GM18951 (cell line): ENCODE data around the gene AHRR.
"Not testable (repeated sequence)": the region's sequence is repeated elsewhere in the genome, so short reads cannot be mapped to it uniquely, and the experiment has no call there.

Experiments used
- POLR2A ChIP-seq: IDR thresholded peaks from 4 replicates; pipeline ENCODE4 v1.6.1; 2011; ENCODE audit warnings: mild to moderate bottlenecking; ENCODE audit not compliant: insufficient read length, insufficient read depth; ENCODE audit errors: extremely low read depth
- in situ Hi-C: fragments of 300-500 bp; cut with MboI; formaldehyde crosslinking; loops from one replicate; pipeline ENCODE4 v1.12.0; 2022; ENCODE audit warnings: low sequenced_read_pairs, mixed read lengths, inconsistent platforms; ENCODE audit not compliant: unreplicated experiment

The AHRR gene

GRCh38 chr5:485113-485945 lies 163.8 kb downstream of the AHRR start:
- no peak for TF ChIP-seq POLR2A
- in situ Hi-C loops = no loop called here

GRCh38 chr5:485946-486491 lies 164.5 kb downstream of the AHRR start:
- in situ Hi-C loops = no loop called here
- TF ChIP-seq POLR2A = no peak

DNA sequence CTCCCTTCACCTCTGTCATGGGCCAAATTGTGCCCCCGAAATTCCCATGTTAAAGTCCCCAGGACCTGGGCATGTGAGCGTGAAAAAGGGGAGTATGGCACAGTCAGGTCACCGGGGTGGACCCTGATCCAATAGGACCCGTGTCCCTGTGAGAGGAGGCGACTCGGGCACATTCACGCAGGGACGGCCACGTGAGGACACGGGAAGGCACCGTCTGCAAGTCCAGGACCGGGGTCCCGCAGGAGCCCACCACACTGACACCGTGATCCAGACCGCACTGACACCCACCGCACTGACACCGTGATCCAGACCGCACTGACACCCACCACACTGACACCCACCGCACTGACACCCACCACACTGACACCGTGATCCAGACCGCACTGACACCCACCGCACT lies 165.1 kb downstream of the AHRR start:
- in situ Hi-C loops = not testable (repeated sequence)
